ENCODE data around the gene CFAP298. TPM values are rescaled to one million over a fixed set of nuclear protein-coding genes. Genes with fewer than 3 reads are reported as not detected.
"Not testable (repeated sequence)": the region's sequence is repeated elsewhere in the genome, so short reads cannot be mapped to it uniquely, and the experiment has no call there.

Gene CFAP298
- total and polyA plus RNA-seq, 5 donors from 2014 or later, result 21.8 to 62.1 (median 54.5) TPM

DNA sequence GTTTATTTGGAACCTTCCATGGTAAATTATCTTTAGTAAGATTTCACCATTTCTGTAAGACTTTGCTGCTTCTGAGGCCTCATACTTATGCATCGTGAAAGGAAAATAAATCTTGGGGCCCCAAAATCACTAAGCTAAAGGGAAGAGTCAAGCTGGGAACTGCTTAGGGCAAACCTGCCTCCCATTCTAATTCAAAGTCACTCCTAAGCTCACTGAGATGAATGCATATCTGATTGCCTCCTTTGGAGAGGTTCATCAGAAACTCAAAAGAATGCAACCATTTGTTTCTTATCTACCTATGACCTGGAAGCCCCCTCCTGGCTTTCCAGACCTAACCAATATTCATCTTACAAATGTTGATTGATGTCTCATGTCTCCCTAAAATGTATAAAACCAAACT, 50.7 kb downstream of the CFAP298 start:
- not testable (repeated sequence) for H3K4me1 Mint-ChIP-seq; H3K27me3 Mint-ChIP-seq; H3K36me3 ChIP-seq (ENCODE audit: control insufficient read depth, insufficient read depth, low read length); H3K4me3 ChIP-seq (ENCODE audit: low read depth, low read length); DNase-seq; H3K36me3 Mint-ChIP-seq; H3K27ac ChIP-seq (ENCODE audit: insufficient read depth, low read length, poor library complexity, severe bottlenecking); H3K27me3 ChIP-seq (ENCODE audit: control insufficient read depth, insufficient read depth, low read length); H3K27ac Mint-ChIP-seq; H3K4me1 ChIP-seq (ENCODE audit: control insufficient read depth, insufficient read depth, low read length, poor library complexity, severe bottlenecking); ATAC-seq (ENCODE audit: low read depth in 2 of 2); H3K4me3 Mint-ChIP-seq
- peaks cover 0 to 11% (median 4%) of the 10 kb centered on the region in 7 donors for H3K9me3 Mint-ChIP-seq
- H3K9me3 ChIP-seq (ENCODE audit: control insufficient read depth in 2 of 2, low read length in 2 of 2), result peaks cover 3 to 10% of the 10 kb centered on the region in 2 experiments

DNA sequence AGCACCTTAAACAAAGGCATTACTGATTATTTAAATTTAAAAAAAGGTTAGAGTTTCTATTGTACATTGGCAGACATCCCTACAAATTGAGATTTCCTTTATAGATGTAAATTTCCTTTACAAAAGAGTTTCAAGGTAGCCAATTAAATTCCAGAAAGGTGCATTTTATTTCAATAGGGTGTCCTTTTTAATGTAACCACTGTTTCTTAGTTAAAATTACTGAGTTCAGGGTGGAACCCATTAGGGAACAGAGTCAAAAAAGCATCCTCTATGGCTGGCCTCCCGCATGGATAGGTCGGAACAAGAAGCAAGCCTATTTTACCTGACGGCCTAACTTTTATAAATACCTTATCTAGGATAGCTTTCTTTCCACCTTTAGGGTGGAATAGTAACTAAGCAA, 51.3 kb downstream of the CFAP298 start:
- Mint-ChIP-seq H3K4me1 (peaks cover 0 to 2% (median 0%) of the 10 kb centered on the region in 4 donors), H3K9me3 (peaks cover 0 to 11% (median 4%) of the 10 kb centered on the region in 7 donors), H3K4me3 (no peak overlapping the region), H3K27ac (no peak overlapping the region), H3K36me3 (no peaks in the 10 kb centered on the region), H3K27me3 (no peaks in the 10 kb centered on the region)
- ATAC-seq (ENCODE audit: low read depth in 2 of 2) (no peak), DNase-seq (no peak)
- Histone ChIP-seq H3K4me1 (ENCODE audit: control insufficient read depth, insufficient read depth, low read length, poor library complexity, severe bottlenecking) (no peaks in the 10 kb centered on the region), H3K9me3 (ENCODE audit: control insufficient read depth in 2 of 2, low read length in 2 of 2) (peaks cover 3 to 10% of the 10 kb centered on the region in 2 experiments), H3K36me3 (ENCODE audit: control insufficient read depth, insufficient read depth, low read length) (no peaks in the 10 kb centered on the region), H3K27me3 (ENCODE audit: control insufficient read depth, insufficient read depth, low read length) (peaks cover 4% of the 10 kb centered on the region), H3K27ac (ENCODE audit: insufficient read depth, low read length, poor library complexity, severe bottlenecking) (no peak overlapping the region), H3K4me3 (ENCODE audit: low read depth, low read length) (no peak overlapping the region)

DNA sequence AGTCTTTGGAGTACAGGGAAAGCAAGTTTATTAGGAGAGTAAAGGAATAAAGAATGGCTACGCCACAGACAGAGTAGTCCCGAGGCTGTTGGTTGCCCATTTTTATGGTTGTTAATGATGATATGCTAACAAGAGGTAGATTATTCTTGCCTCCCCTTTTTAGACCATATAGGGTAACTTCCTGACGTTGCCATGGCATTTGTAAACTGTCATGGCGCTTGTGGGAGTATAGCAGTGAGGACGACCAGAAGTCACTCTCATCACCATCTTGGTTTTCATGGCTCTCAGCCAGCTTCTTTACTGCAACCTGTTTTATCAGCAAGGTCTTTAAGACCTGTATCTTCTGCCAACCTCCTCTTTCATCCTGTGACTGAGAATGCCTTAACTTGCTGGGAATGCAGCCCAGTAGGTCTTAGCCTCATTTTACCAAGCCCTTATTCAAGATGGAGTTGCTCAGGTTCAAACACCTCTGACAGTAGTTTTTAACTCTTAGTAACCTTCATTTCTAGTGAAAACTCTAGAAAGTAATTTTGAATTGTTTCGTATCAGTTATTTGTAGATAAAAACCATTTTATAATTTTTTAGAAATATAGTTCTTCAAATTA, 53.1 kb downstream of the CFAP298 start:
- no peak overlapping the region for H3K4me3 ChIP-seq (ENCODE audit: low read depth, low read length)
- Mint-ChIP-seq H3K4me3 (no peak overlapping the region), H3K4me1 (peaks cover 0 to 2% (median 0%) of the 10 kb centered on the region in 4 donors), H3K27me3 (no peaks in the 10 kb centered on the region), H3K36me3 (no peaks in the 10 kb centered on the region), H3K27ac (no peak overlapping the region), H3K9me3 (peaks cover 0 to 2% (median 0%) of the 10 kb centered on the region in 7 donors)
- DNase-seq (no peak), ATAC-seq (ENCODE audit: low read depth in 2 of 2) (no peak)
- no peaks in the 10 kb centered on the region for H3K27me3 ChIP-seq (ENCODE audit: control insufficient read depth, insufficient read depth, low read length)
- H3K9me3 ChIP-seq (ENCODE audit: control insufficient read depth in 2 of 2, low read length in 2 of 2), result no peaks in the 10 kb centered on the region
- no peaks in the 10 kb centered on the region for H3K4me1 ChIP-seq (ENCODE audit: control insufficient read depth, insufficient read depth, low read length, poor library complexity, severe bottlenecking)
- H3K27ac ChIP-seq (ENCODE audit: insufficient read depth, low read length, poor library complexity, severe bottlenecking), result no peak overlapping the region
- H3K36me3 ChIP-seq (ENCODE audit: control insufficient read depth, insufficient read depth, low read length), result no peaks in the 10 kb centered on the region

DNA sequence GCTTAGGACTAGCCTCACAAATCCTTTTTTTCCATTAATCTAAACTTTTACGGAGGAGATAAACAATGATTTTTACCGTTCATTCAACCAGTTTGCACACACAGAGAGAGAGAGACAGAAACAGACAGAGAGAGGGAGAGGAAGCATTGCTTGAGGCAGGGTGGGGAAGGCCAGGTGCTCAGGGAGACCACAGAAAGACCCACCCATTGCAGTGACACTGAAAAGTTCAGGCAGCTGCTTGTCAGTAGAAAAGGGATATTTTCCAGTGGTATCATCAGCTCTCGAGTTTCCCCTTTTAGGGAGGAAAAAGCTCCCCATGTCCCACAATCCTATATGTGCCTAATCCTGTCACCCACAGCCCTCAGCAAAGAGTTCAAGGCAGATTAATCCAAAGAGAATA, 54.1 kb downstream of the CFAP298 start:
- H3K4me3 Mint-ChIP-seq, result no peak overlapping the region
- Histone ChIP-seq H3K4me1 (ENCODE audit: control insufficient read depth, insufficient read depth, low read length, poor library complexity, severe bottlenecking) (no peaks in the 10 kb centered on the region), H3K9me3 (ENCODE audit: control insufficient read depth in 2 of 2, low read length in 2 of 2) (no peaks in the 10 kb centered on the region), H3K36me3 (ENCODE audit: control insufficient read depth, insufficient read depth, low read length) (no peaks in the 10 kb centered on the region), H3K27me3 (ENCODE audit: control insufficient read depth, insufficient read depth, low read length) (no peaks in the 10 kb centered on the region), H3K27ac (ENCODE audit: insufficient read depth, low read length, poor library complexity, severe bottlenecking) (no peak overlapping the region), H3K4me3 (ENCODE audit: low read depth, low read length) (no peak overlapping the region)
- peaks cover 0 to 2% (median 0%) of the 10 kb centered on the region in 4 donors for H3K4me1 Mint-ChIP-seq
- H3K9me3 Mint-ChIP-seq, result peaks cover 0 to 2% (median 0%) of the 10 kb centered on the region in 7 donors
- no peaks in the 10 kb centered on the region for H3K36me3 Mint-ChIP-seq
- ATAC-seq (ENCODE audit: low read depth in 2 of 2), result no peak
- DNase-seq, result no peak
- H3K27me3 Mint-ChIP-seq, result no peaks in the 10 kb centered on the region
- H3K27ac Mint-ChIP-seq, result no peak overlapping the region

- Mint-ChIP-seq H3K27ac (no peak overlapping the region), H3K9me3 (peaks cover 0 to 2% (median 0%) of the 10 kb centered on the region in 7 donors), H3K27me3 (no peaks in the 10 kb centered on the region), H3K36me3 (no peaks in the 10 kb centered on the region), H3K4me3 (no peak overlapping the region), H3K4me1 (no peaks in the 10 kb centered on the region)
- Histone ChIP-seq H3K36me3 (ENCODE audit: control insufficient read depth, insufficient read depth, low read length) (no peaks in the 10 kb centered on the region), H3K4me3 (ENCODE audit: low read depth, low read length) (no peak overlapping the region), H3K4me1 (ENCODE audit: control insufficient read depth, insufficient read depth, low read length, poor library complexity, severe bottlenecking) (no peaks in the 10 kb centered on the region), H3K27me3 (ENCODE audit: control insufficient read depth, insufficient read depth, low read length) (no peaks in the 10 kb centered on the region), H3K9me3 (ENCODE audit: control insufficient read depth in 2 of 2, low read length in 2 of 2) (no peaks in the 10 kb centered on the region), H3K27ac (ENCODE audit: insufficient read depth, low read length, poor library complexity, severe bottlenecking) (no peak overlapping the region)
- DNase-seq (no peak), ATAC-seq (ENCODE audit: low read depth in 2 of 2) (no peak)
These were observed 57.1 kb downstream of the CFAP298 start for GRCh38 chr21:32554832-32555638.

DNA sequence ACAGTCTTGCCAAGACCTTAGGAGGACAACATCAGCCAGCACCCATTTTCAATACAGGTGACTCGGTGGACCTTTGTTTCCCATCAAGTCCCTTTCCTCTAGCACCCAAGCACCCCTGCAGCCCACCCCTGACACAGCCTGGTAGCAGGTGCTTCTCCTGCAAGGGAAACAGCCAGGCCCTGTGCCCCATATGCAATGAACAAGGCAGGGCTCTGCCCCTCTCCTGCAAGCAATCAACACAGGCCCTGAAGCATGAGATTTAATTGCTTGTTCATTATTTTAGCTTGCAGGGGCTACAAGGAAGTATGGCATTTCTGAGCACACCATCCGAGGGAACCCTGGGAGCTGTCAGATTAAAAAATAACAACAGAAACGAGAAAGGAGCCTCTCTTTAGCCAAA, 62.3 kb downstream of the CFAP298 start:
- H3K4me3 Mint-ChIP-seq, result no peak overlapping the region
- H3K27ac Mint-ChIP-seq, result no peak overlapping the region
- no peaks in the 10 kb centered on the region for H3K36me3 ChIP-seq (ENCODE audit: control insufficient read depth, insufficient read depth, low read length)
- no peaks in the 10 kb centered on the region for H3K4me1 ChIP-seq (ENCODE audit: control insufficient read depth, insufficient read depth, low read length, poor library complexity, severe bottlenecking)
- H3K27me3 ChIP-seq (ENCODE audit: control insufficient read depth, insufficient read depth, low read length), result no peaks in the 10 kb centered on the region
- ATAC-seq (ENCODE audit: low read depth in 2 of 2), result no peak
- H3K36me3 Mint-ChIP-seq, result no peaks in the 10 kb centered on the region
- no peaks in the 10 kb centered on the region for H3K9me3 ChIP-seq (ENCODE audit: control insufficient read depth in 2 of 2, low read length in 2 of 2)
- H3K9me3 Mint-ChIP-seq, result no peaks in the 10 kb centered on the region
- H3K27ac ChIP-seq (ENCODE audit: insufficient read depth, low read length, poor library complexity, severe bottlenecking), result no peak overlapping the region
- H3K4me3 ChIP-seq (ENCODE audit: low read depth, low read length), result no peak overlapping the region
- no peaks in the 10 kb centered on the region for H3K27me3 Mint-ChIP-seq
- no peaks in the 10 kb centered on the region for H3K4me1 Mint-ChIP-seq
- DNase-seq, result no peak

DNA sequence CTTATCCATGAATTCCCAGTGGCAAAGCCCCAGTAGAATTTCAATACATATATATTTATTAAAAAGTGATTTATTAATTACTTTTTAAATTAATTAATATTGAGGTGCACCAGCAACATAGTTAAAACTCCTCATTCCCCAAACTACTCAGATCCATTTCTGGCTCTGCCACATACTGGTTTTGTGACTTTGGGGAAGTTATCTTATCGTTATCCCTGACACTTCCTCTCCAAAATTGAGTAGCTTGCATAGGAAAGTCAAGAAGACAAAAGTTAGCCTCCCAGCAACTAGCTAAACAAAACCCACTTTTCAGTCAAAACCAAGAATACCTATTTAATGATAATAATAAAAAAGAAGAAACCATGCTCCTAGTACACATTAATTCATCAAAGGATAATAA, 62.7 kb downstream of the CFAP298 start:
- Mint-ChIP-seq H3K27ac (no peak overlapping the region), H3K4me3 (no peak overlapping the region), H3K27me3 (no peaks in the 10 kb centered on the region), H3K4me1 (no peaks in the 10 kb centered on the region), H3K36me3 (no peaks in the 10 kb centered on the region), H3K9me3 (no peaks in the 10 kb centered on the region)
- ATAC-seq (ENCODE audit: low read depth in 2 of 2) (no peak), DNase-seq (no peak)
- no peak overlapping the region for H3K27ac ChIP-seq (ENCODE audit: insufficient read depth, low read length, poor library complexity, severe bottlenecking)
- no peaks in the 10 kb centered on the region for H3K4me1 ChIP-seq (ENCODE audit: control insufficient read depth, insufficient read depth, low read length, poor library complexity, severe bottlenecking)
- H3K4me3 ChIP-seq (ENCODE audit: low read depth, low read length), result no peak overlapping the region
- no peaks in the 10 kb centered on the region for H3K36me3 ChIP-seq (ENCODE audit: control insufficient read depth, insufficient read depth, low read length)
- no peaks in the 10 kb centered on the region for H3K9me3 ChIP-seq (ENCODE audit: control insufficient read depth in 2 of 2, low read length in 2 of 2)
- H3K27me3 ChIP-seq (ENCODE audit: control insufficient read depth, insufficient read depth, low read length), result no peaks in the 10 kb centered on the region
